Tibial nerve (tissue), 4 donors: Measurements from ENCODE around the gene NAA60. TPM values are rescaled to one million over a fixed set of nuclear protein-coding genes. Genes with fewer than 3 reads are reported as not detected.

Experiments
- DNase-seq, 2 donors: peaks; one replicate each; pipeline ENCODE4 v3.0.0-alpha.2; 2019; ENCODE audit warnings: low spot score in 2 of 2
- H3K27ac ChIP-seq, 4 donors: fragments of 200-600 bp; sonication (generic) in 3 of 4; one replicate each; pipeline ENCODE4 v1.5.1; 2017 to 2019; ENCODE audit warnings: mild to moderate bottlenecking in 1 of 4
- H3K27me3 ChIP-seq, 2 donors: fragments of 200-600 bp; sonication (generic) in 1 of 2; one replicate each; pipeline versions ENCODE4 v1.5.1 to v1.6.0; 2017 to 2019
- H3K36me3 ChIP-seq, 3 donors: fragments of 200-600 bp; sonication (generic); one replicate each; pipeline ENCODE4 v1.5.1; 2018 to 2019
- H3K4me1 ChIP-seq, 4 donors: fragments of 200-600 bp; sonication (generic) in 3 of 4; one replicate each; pipeline ENCODE4 v1.5.1; 2017 to 2019
- H3K4me3 ChIP-seq, 4 donors: fragments of 200-600 bp; sonication (generic) in 3 of 4; one replicate each; pipeline ENCODE4 v1.5.1; 2017 to 2019; ENCODE audit warnings: mild to moderate bottlenecking in 1 of 4, moderate library complexity in 1 of 4
- H3K9me3 ChIP-seq, 4 donors: fragments of 200-600 bp; sonication (generic) in 3 of 4; one replicate each; pipeline ENCODE4 v1.5.1; 2017 to 2019
- CTCF ChIP-seq, 5 experiments: fragments of 200-600 bp in 3 of 5; fragments of 450-650 bp in 2 of 5; sonication (generic) in 3 of 5; IDR thresholded peaks; one replicate each; pipeline ENCODE4 v1.5.1; 2016 to 2019; ENCODE audit warnings: antibody characterized with exemption in 5 of 5, mild to moderate bottlenecking in 3 of 5, moderate library complexity in 2 of 5
- EP300 ChIP-seq, 2 donors: sonication (generic); formaldehyde crosslinking; IDR thresholded peaks; one replicate each; pipeline ENCODE4 v1.6.1; 2017; ENCODE audit warnings: antibody characterized with exemption in 2 of 2, mild to moderate bottlenecking in 1 of 2
- POLR2A ChIP-seq, 2 donors: fragments of 450-650 bp; IDR thresholded peaks; one replicate each; pipeline ENCODE4 v1.6.1; 2017; ENCODE audit warnings: antibody characterized with exemption in 2 of 2, mild to moderate bottlenecking in 2 of 2, moderate library complexity in 2 of 2
- WGBS, 2 donors: methylation state at CpG; one replicate each; pipeline ENCODE4 v1.1.5; 2018; 5-methylcytosine and 5-hydroxymethylcytosine counted together
- total RNA-seq, 4 donors: library from RNA; depleted of rRNA; stranded (reverse); fragments of >200 nt; gene quantifications; one replicate each; pipeline ENCODE4 v1.1.0, GENCODE V29; 2016

NAA60 gene
- total RNA-seq, 4 donors from 2014 or later, result 27.6 to 37.8 (median 28.0) TPM

- no peak for DNase-seq
- Histone ChIP-seq H3K27ac (no peak overlapping the region), H3K4me3 (no peak overlapping the region), H3K9me3 (peaks cover 0 to 98% (median 46%) of the 10 kb centered on the region in 4 donors), H3K27me3 (no peaks in the 10 kb centered on the region), H3K4me1 (peaks cover 0 to 5% (median 0%) of the 10 kb centered on the region in 4 donors), H3K36me3 (peaks cover 9 to 91% (median 47%) of the 10 kb centered on the region in 3 donors)
- WGBS, 2 donors, result 94 to 98% methylated on average over 12 of the region's 12 CpGs
- TF ChIP-seq EP300 (IDR thresholded peaks at IDR 0.05) (no peak), CTCF (IDR thresholded peaks at IDR 0.05) (no peak), POLR2A (IDR thresholded peaks at IDR 0.05) (no peak)
Measured at GRCh38 chr16:3408561-3409197, 34.8 kb upstream of the NAA60 start.

- Histone ChIP-seq H3K27ac (no peak overlapping the region), H3K27me3 (no peaks in the 10 kb centered on the region), H3K36me3 (peaks cover 0 to 59% (median 1%) of the 10 kb centered on the region in 3 donors), H3K4me1 (no peaks in the 10 kb centered on the region), H3K9me3 (peaks cover 0 to 99% (median 33%) of the 10 kb centered on the region in 4 donors), H3K4me3 (no peak overlapping the region)
- 38 to 53% methylated on average over 28 of the region's 29 CpGs for WGBS, 2 donors
- DNase-seq, result no peak
- no peak for TF ChIP-seq POLR2A (IDR thresholded peaks at IDR 0.05)
- no peak for TF ChIP-seq EP300 (IDR thresholded peaks at IDR 0.05)
- TF ChIP-seq CTCF (IDR thresholded peaks at IDR 0.05), result no peak
Measured at GRCh38 chr16:3413730-3414379, 29.6 kb upstream of the NAA60 start.

GRCh38 chr16:3431779-3432219 is 11.7 kb upstream of the NAA60 start:
- TF ChIP-seq CTCF (IDR thresholded peaks at IDR 0.05) (no peak), EP300 (IDR thresholded peaks at IDR 0.05) (no peak), POLR2A (IDR thresholded peaks at IDR 0.05) (no peak)
- Histone ChIP-seq H3K27ac (no peak overlapping the region), H3K27me3 (no peaks in the 10 kb centered on the region), H3K36me3 (peaks cover 0 to 65% (median 0%) of the 10 kb centered on the region in 3 donors), H3K9me3 (peaks cover 0 to 21% (median 0%) of the 10 kb centered on the region in 4 donors), H3K4me1 (no peaks in the 10 kb centered on the region), H3K4me3 (peak overlapping the region in 1 of 4 donors; percentile 29)
- WGBS, 2 donors, result 67 to 79% methylated on average over 25 to 26 of the region's 26 CpGs
- DNase-seq, result peak in 1 of 2 donors; percentile 4

GRCh38 chr16:3434373-3434772 is 9.1 kb upstream of the NAA60 start:
- Histone ChIP-seq H3K36me3 (peaks cover 0 to 72% (median 0%) of the 10 kb centered on the region in 3 donors), H3K4me1 (no peaks in the 10 kb centered on the region), H3K27me3 (no peaks in the 10 kb centered on the region), H3K9me3 (peaks cover 0 to 20% (median 0%) of the 10 kb centered on the region in 4 donors), H3K4me3 (no peak overlapping the region), H3K27ac (no peak overlapping the region)
- DNase-seq, result no peak
- no peak for TF ChIP-seq EP300 (IDR thresholded peaks at IDR 0.05)
- no peak for TF ChIP-seq POLR2A (IDR thresholded peaks at IDR 0.05)
- TF ChIP-seq CTCF (IDR thresholded peaks at IDR 0.05), result no peak

GRCh38 chr16:3439637-3440036 is 3.8 kb upstream of the NAA60 start:
- DNase-seq, result no peak
- Histone ChIP-seq H3K4me1 (peaks cover 0 to 14% (median 2%) of the 10 kb centered on the region in 4 donors), H3K36me3 (peaks cover 0 to 66% (median 0%) of the 10 kb centered on the region in 3 donors), H3K9me3 (peaks cover 0 to 26% (median 0%) of the 10 kb centered on the region in 4 donors), H3K27me3 (no peaks in the 10 kb centered on the region), H3K4me3 (no peak overlapping the region), H3K27ac (no peak overlapping the region)
- 91 to 93% methylated on average over 4 of the region's 4 CpGs for WGBS, 2 donors
- TF ChIP-seq CTCF (IDR thresholded peaks at IDR 0.05) (no peak), EP300 (IDR thresholded peaks at IDR 0.05) (no peak), POLR2A (IDR thresholded peaks at IDR 0.05) (no peak)
